ENCODE results near the gene EYA2. TPM values are rescaled to one million over a fixed set of nuclear protein-coding genes. Genes with fewer than 3 reads are reported as not detected.

The EYA2 gene
- total RNA-seq, 1 donor from 2014 or later: 1.3 TPM

DNA sequence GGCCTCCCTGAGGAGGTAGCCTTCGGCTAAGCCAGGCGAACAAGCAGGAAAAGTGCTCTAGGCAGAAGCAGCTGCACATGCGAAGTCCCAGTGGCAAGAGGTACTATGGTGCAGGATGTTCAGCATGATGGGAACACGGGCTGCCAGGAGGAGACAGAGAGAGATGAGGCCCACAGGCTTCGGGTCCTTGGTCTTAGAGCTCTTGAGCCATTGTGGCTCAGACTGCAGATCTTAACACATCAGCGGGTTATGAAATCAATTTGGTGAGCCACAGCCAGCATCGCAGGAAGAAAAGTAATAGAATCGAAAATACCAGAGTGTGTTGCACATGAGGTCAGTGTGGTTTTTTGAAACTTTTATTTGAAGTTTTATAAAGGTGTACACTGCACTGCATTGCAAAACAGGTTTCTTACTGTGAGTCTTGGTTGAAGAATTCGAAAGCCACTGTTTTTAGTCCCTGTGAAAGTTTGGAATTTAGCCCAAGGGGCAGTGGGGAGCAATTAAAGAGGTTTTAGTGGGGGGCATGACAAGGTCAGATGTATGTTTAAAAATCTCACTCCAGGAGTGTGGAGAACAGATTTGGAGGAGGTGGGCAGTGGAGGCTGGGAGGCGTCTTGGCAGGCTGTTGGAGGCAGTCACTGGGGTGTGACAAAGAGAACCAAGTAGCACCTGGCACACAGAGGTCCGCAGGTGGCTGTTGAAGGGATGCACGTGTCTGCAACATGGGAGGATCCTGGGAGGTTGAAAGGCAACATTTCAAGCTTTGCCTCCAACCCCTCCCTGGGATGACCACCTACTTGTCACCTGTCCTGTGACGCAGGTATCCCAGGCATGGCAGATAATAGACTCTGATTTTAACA is 69.3 kb downstream of the EYA2 start:
- H3K27ac Mint-ChIP-seq (ENCODE audit: unreplicated experiment): no peak overlapping the region
- DNase-seq (ENCODE audit: low read depth, low spot score): no peak
- peaks cover 15% of the 10 kb centered on the region for H3K4me1 Mint-ChIP-seq
- TF ChIP-seq CTCF (conservative IDR thresholded peaks at IDR 0.05): no peak
- H3K27me3 Mint-ChIP-seq (ENCODE audit: low read depth): no peaks in the 10 kb centered on the region
- H3K9me3 Mint-ChIP-seq: no peaks in the 10 kb centered on the region
- no peak overlapping the region for H3K4me3 Mint-ChIP-seq
- H3K36me3 Mint-ChIP-seq (ENCODE audit: low read depth): no peaks in the 10 kb centered on the region

DNA sequence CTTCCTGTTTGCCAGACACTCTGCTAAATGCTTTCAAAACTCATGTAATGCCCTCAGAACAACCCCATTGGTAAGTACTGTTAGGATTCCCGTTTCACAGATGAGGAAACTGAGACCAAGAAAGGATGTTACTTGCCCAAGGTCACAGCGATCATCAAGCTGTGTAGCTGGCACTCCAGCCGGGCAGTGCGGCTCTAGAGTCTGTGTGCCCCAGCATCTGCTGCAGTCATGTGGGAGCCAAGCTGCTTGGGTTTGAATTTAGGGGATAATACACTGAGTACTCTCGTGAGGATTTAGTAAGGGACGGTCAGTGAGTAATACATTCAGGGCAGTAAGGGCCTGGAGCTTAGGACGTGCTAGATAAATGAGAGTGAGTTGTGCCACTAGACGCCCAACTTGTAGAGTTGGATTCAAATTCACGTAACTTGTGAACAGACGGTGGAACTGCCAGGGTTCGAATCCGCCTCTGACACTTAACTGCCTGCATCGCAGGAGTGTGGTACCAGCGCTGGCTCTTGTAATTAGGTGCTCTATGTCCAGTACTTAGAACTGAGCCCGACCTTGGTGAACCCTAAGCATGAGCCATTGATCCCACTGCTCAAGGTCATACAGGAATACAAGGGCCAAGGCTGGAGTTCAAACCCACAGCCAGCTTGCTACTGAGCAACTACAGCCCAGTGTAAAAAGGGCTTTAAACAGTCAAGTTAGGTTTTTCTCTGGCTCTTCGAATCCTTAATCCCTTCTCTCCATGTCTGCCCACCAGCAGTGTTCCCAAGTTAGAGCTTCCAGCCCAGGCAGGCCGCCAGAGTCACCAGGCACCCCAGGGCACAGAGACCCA is 70.2 kb downstream of the EYA2 start:
- H3K27ac Mint-ChIP-seq (ENCODE audit: unreplicated experiment): no peak overlapping the region
- peaks cover 10% of the 10 kb centered on the region for H3K4me1 Mint-ChIP-seq
- no peaks in the 10 kb centered on the region for H3K27me3 Mint-ChIP-seq (ENCODE audit: low read depth)
- no peak overlapping the region for H3K4me3 Mint-ChIP-seq
- H3K36me3 Mint-ChIP-seq (ENCODE audit: low read depth): no peaks in the 10 kb centered on the region
- no peak for TF ChIP-seq CTCF (conservative IDR thresholded peaks at IDR 0.05)
- no peak for DNase-seq (ENCODE audit: low read depth, low spot score)
- H3K9me3 Mint-ChIP-seq: no peaks in the 10 kb centered on the region

GRCh38 chr20:46965477-46965876 is 70.8 kb downstream of the EYA2 start:
- H3K9me3 Mint-ChIP-seq: no peaks in the 10 kb centered on the region
- no peaks in the 10 kb centered on the region for H3K36me3 Mint-ChIP-seq (ENCODE audit: low read depth)
- peaks cover 4% of the 10 kb centered on the region for H3K4me1 Mint-ChIP-seq
- H3K27ac Mint-ChIP-seq (ENCODE audit: unreplicated experiment): no peak overlapping the region
- no peak for TF ChIP-seq CTCF (conservative IDR thresholded peaks at IDR 0.05)
- H3K27me3 Mint-ChIP-seq (ENCODE audit: low read depth): no peaks in the 10 kb centered on the region
- no peak overlapping the region for H3K4me3 Mint-ChIP-seq
- DNase-seq (ENCODE audit: low read depth, low spot score): no peak

DNA sequence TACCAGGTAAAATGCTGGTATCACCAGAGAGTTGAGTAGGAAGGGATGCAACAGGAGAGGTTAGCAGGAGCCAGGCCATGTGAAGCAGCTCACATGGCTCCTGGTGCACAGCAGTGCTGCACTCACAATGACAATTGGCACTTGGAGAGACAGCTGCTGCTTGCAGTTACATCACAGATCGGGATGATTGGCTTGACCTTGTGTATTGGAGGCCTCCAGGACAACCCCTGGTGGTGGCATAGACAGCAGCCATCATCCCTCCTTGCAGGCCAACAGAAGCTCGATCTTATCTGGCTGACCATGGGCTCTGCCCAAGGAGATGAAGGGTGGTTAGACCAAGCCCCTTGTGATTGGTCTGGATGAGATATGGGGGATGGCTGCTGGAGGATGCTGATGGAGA is 73.0 kb downstream of the EYA2 start:
- Mint-ChIP-seq H3K27me3 (ENCODE audit: low read depth) (no peaks in the 10 kb centered on the region), H3K4me1 (peaks cover 9% of the 10 kb centered on the region), H3K27ac (ENCODE audit: unreplicated experiment) (no peak overlapping the region), H3K4me3 (no peak overlapping the region), H3K9me3 (peaks cover 5% of the 10 kb centered on the region), H3K36me3 (ENCODE audit: low read depth) (no peaks in the 10 kb centered on the region)
- TF ChIP-seq CTCF (conservative IDR thresholded peaks at IDR 0.05): no peak
- no peak for DNase-seq (ENCODE audit: low read depth, low spot score)

DNA sequence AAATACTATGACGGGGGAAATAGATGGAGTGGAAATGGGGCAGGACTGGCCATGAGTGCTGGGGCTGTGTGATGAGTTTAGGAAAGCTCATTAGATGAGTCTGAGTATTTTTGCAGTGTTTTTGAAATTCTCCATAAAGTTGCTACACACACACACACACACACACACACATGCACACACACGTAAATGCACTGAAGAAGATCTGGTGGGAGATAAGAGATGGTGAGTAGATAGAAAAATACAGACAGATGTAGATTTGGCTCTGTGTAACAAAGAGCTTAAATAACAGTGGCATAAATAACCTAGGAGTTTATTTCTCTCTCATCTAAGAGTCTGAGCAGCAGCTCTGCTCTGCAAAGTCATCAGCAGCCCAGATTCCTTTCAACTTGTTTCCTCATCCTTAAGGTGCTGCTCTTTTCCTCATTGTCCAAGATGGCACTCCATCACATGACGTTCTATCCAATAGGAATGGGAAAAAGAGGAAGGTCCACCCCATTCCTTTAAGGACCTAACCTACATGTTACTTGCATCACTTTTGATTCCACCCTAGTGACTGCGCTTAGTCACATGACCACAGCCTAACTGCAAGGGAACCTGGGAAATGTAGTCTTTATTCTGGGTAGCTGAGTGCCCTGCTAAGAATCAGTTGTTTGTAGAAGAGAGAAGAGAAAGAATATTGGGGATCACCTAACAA is 76.4 kb downstream of the EYA2 start:
- no peak for TF ChIP-seq CTCF (conservative IDR thresholded peaks at IDR 0.05)
- Mint-ChIP-seq H3K9me3 (peaks cover 5% of the 10 kb centered on the region), H3K4me3 (no peak overlapping the region), H3K27me3 (ENCODE audit: low read depth) (peaks cover 7% of the 10 kb centered on the region), H3K36me3 (ENCODE audit: low read depth) (no peaks in the 10 kb centered on the region), H3K27ac (ENCODE audit: unreplicated experiment) (peak overlapping the region; percentile 32), H3K4me1 (peaks cover 9% of the 10 kb centered on the region)
- DNase-seq (ENCODE audit: low read depth, low spot score): peak; percentile 23

Data from neural crest cell (in vitro differentiated cells).